HG03457 (cell line): Measurements from ENCODE around the gene ITGAX.

Experiments
- ATAC-seq: cut with Tn5 transposase; IDR thresholded peaks from one replicate; pipeline ENCODE4 v1.9.1; 2021; ENCODE audit warnings: moderate number of reproducible peaks; ENCODE audit not compliant: unreplicated experiment

Gene ITGAX

DNA sequence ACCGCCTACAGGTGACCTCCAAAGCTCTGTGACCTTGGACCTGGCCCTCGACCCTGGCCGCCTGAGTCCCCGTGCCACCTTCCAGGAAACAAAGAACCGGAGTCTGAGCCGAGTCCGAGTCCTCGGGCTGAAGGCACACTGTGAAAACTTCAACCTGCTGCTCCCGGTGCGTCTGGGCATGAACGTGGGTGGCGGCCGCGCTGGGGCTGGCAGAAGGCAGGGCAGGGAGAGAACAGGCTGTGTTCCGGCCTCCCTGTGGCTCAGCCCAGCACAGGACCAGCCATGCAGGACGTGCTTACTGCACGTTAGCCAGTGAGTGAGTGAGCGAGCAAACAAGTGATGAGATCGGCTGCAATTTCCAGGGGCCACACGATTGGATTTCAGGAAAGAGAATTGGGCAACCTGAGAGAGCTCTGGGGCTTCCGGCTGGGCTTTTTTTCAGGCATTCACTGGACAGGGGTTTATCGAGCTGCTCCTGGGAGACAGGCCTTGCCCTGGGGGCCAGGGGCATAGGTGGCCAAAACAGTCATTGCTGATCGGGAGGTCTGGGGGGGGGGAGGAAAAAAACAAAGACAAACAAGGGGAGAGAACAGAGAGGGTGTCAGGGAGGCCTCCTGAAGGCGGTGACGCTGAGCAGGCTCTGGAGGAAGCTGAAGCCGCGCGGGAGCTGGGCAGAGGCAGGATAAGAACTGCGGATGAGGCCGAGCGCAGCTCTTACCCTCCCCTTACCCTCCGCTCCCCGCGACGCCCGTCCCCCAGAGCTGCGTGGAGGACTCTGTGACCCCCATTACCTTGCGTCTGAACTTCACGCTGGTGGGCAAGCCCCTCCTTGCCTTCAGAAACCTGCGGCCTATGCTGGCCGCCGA lies 16.9 kb downstream of the ITGAX start:
- ATAC-seq: no peak

DNA sequence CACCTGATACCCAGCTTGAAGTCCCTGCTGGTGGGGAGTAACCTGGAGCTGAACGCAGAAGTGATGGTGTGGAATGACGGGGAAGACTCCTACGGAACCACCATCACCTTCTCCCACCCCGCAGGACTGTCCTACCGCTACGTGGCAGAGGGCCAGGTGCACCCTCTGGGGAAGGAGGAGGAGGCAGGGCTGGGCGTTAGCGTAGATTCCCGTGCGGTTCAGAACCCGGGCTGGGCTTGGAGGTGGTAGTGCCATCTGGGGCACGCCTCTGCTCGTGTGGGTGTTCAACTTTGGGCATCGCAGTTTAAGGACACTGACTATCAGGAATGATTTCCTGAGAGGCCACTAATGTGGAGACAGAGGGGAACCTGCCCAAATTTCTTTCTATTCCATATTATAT lies 18.3 kb downstream of the ITGAX start:
- ATAC-seq: no peak

DNA sequence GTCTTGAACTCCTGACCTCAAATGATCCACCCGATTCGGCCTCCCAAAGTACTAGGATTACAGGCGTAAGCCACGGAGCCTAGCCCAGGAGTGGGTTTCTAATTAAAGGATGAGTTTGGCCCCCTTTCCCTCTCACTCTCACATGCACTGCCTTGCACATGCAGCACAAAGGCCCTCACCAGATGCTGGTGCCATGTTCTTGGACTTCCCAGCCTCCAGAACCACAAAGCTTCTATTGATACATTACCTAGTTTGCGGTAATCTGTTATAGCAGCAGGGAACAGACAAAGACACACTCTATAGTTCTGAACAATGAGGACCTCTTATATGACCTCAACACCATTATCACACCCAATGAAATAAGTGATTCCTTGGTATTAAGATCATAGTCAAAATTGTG lies 20.3 kb downstream of the ITGAX start:
- ATAC-seq: no peak

DNA sequence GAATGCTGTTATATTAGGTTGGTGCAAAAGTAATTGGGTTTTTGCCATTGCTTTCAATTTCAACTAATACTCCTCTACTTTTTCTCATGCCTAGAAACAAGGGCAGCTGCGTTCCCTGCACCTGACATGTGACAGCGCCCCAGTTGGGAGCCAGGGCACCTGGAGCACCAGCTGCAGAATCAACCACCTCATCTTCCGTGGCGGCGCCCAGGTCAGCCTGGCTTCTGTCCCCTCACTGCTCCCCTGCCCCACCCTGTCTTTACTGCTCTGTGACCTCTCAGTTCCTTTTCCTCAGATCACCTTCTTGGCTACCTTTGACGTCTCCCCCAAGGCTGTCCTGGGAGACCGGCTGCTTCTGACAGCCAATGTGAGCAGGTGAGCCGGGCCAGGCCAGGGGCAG lies 21.7 kb downstream of the ITGAX start:
- no peak for ATAC-seq

DNA sequence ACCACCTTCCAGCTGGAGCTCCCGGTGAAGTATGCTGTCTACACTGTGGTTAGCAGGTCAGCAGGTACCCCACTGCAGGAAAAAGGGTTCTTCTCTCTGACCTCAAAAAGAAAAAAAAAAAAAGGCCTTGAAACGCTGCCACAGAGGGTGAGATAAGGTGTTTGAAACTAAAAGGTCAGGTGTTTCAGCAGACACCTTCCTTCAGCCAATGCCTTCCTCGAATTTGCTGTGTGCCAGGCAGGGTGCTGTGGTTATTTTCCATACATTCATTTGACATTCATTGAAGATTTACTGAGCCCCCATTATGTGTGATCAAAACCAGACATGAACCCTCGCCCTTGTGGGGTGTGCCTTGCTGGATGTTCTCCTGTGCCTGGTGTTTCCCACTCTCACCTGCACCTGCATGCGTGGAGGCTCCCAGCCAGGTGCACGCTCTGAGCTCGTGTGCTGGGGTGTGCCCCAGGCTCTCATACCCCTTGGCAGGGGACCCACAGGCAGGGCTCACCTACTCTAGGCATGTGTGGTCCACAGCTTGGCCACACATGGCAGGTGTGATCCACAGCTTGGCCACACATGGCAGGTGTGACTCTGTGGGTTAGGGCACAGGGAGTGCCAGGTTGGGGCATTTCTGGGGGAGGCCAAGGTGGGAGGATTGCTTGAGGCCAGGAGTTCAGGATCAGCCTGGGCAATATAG lies 22.4 kb downstream of the ITGAX start:
- no peak for ATAC-seq

DNA sequence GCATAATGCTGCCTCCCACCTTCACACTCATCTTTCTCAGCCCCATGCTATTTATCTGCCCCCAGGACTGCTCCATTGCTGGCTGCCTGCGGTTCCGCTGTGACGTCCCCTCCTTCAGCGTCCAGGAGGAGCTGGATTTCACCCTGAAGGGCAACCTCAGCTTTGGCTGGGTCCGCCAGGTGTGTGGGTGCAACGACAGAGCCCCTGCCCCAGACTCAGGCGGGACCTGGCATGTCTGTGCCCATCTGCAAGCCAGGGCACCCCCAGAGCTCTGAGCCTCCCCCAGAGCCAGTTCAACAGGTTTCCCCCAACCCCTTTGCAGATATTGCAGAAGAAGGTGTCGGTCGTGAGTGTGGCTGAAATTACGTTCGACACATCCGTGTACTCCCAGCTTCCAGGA lies 25.2 kb downstream of the ITGAX start:
- ATAC-seq: no peak

DNA sequence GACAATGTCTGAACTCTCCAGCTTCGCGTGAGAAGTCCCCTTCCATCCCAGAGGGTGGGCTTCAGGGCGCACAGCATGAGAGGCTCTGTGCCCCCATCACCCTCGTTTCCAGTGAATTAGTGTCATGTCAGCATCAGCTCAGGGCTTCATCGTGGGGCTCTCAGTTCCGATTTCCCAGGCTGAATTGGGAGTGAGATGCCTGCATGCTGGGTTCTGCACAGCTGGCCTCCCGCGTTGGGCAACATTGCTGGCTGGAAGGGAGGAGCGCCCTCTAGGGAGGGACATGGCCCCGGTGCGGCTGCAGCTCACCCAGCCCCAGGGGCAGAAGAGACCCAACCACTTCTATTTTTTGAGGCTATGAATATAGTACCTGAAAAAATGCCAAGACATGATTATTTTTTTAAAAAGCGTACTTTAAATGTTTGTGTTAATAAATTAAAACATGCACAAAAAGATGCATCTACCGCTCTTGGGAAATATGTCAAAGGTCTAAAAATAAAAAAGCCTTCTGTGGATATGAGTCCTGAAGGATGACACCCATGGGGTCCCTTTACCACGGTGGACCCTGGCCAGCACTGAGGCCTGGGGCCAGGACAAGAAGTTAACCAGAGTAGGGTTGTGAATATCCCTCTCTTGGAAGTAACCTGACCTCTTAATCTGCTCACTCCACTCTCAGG lies 27.6 kb downstream of the ITGAX start:
- no peak for ATAC-seq

DNA sequence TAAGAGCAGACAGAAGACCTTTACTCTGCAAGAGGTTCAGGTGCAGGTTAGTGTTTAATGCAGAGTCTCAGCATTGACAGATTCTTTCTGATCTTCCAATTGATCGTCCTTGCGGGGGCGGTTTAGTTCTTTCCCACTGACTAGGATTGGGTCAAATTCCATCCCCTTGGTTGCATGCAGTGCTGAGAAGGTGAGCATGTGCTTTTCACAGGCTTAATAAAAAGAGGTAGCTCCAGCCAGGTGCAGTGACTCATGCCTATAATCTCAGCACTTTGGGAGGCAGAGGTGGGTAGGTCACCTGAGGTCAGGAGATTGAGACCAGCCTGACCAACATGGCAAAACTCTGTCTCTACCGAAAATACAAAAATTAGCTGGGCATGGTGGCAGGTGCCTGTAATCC lies 30.7 kb downstream of the ITGAX start:
- ATAC-seq: no peak

DNA sequence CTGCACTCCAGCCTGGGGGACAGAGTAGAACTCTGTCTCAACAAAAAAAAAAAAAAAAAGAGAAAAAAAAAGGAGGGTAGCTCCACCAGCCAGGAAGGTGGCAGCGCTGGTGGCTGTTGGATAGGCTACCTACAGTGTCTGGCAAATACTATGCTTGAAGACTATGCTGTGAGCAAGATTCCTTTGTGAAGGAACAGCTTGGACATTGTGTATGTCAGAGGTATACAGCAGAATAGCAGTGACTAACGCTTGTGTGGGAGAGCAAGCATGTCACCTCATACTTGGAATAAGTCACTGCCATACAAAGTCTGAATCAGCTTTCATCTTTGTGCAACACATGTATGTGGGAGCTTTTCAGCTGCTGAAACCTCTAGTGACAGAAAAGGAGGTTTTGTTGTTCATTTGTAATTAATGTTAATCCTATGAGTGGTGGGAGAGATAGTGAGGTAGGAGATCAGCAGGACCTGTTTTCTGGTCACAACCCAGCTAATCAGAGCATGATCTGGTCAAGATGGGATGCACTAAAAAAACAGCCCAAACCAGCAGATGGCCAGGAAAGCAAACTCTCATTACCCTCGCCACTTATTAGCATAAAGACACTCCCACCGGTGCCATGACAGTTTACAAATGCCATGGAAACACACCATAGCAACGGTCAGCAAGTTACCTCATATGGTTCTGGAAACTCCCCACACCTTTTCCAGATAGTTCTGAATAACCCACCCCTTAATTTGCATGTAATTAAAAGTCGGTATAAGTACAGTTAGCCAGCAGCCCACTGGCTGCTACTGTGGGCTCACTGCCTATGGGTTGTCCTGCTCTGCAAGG lies 31.4 kb downstream of the ITGAX start:
- no peak for ATAC-seq

DNA sequence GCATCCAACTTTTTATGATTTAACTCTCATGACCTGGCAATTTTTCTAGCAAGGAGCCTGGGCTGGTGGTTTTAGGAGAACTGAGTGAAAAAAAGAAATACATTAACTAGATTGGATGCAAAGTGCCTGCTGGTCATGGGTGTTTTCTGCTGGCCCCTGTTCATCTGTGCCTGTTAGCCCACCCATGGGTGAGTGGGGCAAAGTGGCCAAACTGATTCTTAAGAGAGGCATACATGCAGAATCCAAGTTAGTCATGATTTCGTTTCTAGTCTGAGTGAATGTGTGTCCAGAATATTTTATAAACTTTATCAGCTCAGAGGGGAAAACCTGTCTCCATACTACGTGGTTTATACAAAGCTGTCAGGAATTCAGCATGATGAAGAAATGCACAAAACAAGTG lies 33.6 kb downstream of the ITGAX start:
- no peak for ATAC-seq

DNA sequence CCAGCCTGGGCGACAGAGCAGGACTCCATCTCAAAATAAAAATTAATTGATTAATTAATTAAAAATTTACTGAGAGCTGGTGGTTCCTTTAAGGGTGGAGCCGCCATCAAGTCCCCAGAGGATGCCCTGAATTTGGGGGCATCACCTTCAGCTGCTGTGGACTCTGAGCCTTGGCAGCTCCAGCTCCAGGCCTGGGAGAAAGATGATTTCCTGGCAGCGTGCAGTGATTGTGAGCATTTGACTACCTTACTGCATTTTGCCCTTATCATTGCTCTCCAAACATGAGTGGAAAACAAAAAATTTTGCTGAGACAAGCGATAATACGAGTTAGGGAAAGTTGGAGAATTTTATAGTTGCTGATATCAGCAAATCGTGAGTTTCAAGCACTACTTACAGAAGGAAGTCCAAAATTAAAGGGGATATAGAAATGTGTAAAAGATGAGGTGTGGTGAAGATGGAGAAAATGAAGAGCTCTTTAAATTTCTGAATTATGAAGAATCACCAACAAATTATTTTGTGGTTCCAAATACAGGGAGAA lies 35.6 kb downstream of the ITGAX start:
- ATAC-seq: no peak

DNA sequence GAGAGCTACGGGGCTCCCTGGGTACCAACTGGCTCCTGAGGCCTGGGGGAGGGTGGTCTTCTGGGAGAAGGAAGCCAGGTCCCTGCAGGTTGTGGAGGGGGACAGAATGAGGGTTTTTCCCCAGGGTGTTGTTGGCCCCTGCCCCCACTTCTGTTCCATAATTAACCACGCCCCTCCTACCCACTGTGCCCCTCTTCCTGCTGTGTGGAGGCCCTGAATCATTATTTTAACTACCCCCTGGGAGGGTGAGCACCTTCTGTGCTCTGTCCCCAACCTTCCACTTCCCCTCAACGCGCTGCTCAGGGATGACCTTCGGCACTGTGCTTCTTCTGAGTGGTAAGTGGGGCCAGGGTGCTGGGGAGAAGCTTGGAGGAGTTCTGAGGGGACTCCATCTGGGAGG lies 38.1 kb downstream of the ITGAX start, which contains the start of gene ITGAD:
Gene ITGAD (plus strand): TSS at position 280 of the 400 bp plus-strand sequence. CDS start 26 bp downstream, at position 306.
- ATAC-seq: no peak

DNA sequence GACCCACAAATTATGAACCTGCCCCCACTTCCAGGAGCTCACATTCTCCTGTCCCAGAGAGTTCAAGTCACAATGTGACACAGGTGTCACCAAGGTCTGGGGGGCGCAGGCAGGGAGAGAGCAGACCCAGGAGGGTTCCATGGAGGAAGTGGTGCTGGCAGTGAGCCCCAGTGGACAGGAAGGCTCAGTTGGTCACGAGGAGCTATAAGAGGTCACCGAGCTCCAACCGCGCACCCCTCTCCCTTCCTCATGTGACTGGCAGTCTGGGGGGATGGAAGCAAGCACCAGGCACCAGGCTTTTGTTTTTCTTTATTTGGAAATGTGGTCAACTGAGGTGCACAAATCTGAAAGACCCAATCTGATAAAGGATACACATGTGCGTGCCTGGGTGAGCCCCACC lies 40.7 kb downstream of the ITGAX start:
- ATAC-seq: no peak

DNA sequence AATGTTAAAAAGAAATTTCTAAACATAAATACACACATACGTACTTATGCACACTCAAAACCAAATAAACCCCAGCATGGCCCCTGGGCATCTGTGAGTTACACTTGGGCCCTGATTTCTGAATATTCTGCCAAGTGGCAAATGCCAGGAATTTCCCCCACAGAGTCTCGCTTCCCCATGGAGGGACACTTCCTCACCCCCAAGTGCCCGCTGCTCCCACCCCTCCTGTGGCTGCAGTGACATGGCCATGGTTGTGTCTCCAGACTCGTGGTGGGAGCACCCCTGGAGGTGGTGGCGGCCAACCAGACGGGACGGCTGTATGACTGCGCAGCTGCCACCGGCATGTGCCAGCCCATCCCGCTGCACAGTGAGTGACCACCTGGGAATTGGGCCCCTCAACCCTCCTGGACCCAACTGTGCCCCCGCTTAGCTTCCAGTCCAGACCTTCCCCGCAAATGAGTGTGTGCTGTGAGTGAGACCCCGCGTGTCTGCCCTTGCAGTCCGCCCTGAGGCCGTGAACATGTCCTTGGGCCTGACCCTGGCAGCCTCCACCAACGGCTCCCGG lies 42.2 kb downstream of the ITGAX start:
- no peak for ATAC-seq

DNA sequence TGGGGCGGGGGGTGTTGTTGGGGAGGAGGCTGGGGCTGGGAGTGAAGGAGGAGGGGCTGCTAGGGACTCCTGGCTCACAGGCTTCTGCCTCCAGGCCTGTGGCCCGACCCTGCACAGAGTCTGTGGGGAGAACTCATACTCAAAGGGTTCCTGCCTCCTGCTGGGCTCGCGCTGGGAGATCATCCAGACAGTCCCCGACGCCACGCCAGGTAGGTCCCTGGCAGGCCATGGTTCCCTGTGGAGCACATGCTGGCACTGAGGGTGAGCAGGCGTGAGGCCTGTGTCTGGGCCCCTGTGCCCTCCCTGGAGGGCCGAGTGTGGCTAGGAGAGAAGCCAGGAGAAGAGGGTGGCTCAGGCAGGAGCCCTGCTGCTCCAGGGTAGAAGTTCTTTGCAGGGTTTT lies 42.7 kb downstream of the ITGAX start:
- no peak for ATAC-seq

DNA sequence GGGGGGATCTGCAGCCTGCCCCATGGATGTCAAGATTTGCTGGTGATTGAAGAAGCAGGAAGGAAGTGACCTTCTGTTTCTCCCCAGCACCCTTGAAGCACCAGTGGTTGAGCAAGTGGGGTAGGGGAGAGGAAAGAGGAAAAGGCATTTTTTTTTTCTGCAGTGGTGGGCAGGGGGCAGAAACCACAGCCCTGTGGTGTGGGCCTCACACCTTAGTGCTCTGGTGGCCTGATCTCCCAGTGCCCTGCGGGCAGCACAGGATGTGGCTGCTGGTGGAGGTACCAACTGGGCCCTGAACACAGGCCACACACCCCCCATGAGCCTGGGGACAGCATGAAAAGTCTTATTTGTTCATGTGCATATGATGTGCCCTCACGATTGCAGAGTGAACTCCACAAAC lies 45.2 kb downstream of the ITGAX start:
- no peak for ATAC-seq

DNA sequence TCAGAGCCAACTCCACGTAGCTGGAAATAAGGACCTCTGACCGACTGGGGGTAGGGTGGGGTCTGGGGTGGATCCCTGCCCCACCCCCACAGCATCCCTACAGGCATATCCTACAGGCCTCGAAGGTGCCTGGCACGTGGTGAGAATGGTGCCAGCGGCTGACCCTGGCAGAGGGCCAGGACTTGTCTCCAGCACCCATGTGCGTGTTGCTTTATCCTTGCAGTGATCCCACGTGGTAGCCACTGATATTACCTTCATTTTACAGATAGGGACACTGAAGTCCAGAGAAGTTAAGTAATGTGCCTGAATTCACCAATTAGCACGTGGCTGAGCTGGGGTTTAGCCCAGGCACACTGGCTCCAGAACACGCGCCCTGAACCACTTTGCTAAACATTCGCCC lies 46.5 kb downstream of the ITGAX start:
- ATAC-seq: no peak

DNA sequence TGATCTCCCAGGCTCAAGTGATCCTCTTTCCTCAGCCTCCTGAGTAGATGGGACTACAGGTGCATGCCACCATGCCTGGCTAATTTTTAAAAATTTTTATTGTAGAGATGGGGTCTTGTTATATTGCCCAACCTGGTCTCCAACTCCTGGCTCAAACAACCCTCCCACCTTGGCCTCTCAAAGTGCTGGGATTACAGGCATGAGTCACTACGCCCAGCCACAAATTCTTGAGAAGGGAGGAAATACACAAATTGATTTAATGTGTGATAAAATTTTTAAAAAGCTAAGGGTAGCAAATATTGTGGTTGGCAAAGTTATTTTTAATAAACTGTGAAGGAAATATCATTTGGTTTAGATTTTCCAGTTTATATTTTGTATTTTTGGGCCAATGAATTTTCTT lies 47.7 kb downstream of the ITGAX start:
- no peak for ATAC-seq

DNA sequence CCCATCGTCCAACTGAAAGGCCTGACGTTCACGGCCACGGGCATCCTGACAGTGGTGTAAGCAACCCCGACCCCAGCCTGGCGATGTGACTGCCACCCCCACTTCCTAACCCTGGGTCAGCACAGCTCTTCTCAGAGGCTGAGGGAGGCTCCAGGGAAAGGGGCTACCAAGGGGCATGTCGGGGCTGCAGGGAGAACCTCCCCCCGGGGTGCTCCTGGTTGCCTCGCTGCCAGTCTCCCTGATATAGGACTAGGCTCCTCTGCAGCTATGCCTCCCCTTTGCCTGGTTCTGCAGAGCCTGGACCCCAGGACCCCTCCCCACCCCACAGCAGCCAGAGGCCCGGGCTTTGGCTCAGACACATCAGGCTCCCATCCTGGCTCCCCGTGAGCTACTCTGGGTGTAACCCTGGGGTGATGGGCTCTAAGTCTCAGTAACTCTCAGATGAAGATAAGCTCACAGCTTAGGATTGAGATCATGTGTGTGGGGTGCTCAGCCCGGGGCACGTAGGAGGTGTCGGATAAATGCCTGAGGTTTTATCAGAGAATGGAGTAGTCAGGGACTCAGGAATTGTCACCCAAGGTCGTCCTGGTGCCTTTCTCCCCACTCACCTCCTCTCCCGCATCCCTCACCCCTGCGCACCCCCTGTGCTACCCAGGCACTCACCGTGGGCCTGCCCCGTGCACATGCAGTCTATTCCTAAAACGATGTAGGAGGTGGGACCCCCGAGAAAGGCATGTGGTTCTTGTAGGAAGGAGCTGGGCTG lies 48.8 kb downstream of the ITGAX start:
- ATAC-seq: no peak
